Tibial nerve (tissue), 3 donors: Measurements from ENCODE around the gene OLIG2.

ENCODE experiments used
- POLR2A ChIP-seq, 2 donors: fragments of 450-650 bp; IDR thresholded peaks; one replicate each; pipeline ENCODE4 v1.6.1; 2017; ENCODE audit warnings: antibody characterized with exemption in 2 of 2, mild to moderate bottlenecking in 2 of 2, moderate library complexity in 2 of 2
- TF ChIP-seq, protein P1 (sequence below), 5 experiments: fragments of 200-600 bp in 3 of 5; fragments of 450-650 bp in 2 of 5; sonication (generic) in 3 of 5; IDR thresholded peaks; one replicate each; pipeline ENCODE4 v1.5.1; 2016 to 2019; ENCODE audit warnings: antibody characterized with exemption in 5 of 5, mild to moderate bottlenecking in 3 of 5, moderate library complexity in 2 of 5

DNA sequence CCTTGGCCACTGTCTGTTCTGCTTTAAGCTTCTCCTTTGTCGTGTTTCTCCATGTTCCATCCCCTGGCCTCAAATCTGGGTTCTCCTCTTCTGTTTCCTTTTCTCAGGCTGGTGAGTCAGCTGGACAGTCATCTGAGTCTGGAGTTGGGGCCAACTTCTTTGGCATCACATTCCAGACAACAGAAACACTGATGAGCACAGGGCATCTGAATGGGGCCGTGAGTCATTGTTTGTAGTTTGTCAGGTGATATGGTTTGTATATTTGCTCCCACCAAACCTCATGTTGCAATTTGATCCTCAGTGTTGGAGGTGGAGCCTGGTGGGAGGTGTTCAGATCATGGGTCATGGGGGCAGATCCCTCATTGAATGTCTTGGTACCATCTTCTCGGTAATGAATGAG lies 14.3 kb upstream of the OLIG2 start:
- TF ChIP-seq, protein P1, sequence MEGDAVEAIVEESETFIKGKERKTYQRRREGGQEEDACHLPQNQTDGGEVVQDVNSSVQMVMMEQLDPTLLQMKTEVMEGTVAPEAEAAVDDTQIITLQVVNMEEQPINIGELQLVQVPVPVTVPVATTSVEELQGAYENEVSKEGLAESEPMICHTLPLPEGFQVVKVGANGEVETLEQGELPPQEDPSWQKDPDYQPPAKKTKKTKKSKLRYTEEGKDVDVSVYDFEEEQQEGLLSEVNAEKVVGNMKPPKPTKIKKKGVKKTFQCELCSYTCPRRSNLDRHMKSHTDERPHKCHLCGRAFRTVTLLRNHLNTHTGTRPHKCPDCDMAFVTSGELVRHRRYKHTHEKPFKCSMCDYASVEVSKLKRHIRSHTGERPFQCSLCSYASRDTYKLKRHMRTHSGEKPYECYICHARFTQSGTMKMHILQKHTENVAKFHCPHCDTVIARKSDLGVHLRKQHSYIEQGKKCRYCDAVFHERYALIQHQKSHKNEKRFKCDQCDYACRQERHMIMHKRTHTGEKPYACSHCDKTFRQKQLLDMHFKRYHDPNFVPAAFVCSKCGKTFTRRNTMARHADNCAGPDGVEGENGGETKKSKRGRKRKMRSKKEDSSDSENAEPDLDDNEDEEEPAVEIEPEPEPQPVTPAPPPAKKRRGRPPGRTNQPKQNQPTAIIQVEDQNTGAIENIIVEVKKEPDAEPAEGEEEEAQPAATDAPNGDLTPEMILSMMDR (IDR thresholded peaks at IDR 0.05), result no peak
- no peak for TF ChIP-seq POLR2A (IDR thresholded peaks at IDR 0.05)
